MM.1S (cell line): Measurements from ENCODE around the gene PGRMC2.
"Not testable (repeated sequence)": the region's sequence is repeated elsewhere in the genome, so short reads cannot be mapped to it uniquely, and the experiment has no call there.

Source experiments
- CTCF ChIP-seq: fragments of 300-600 bp; sonication (generic); IDR thresholded peaks from 2 replicates; pipeline ENCODE4 v1.5.1; 2016; ENCODE audit warnings: antibody characterized with exemption, low read length, mixed read lengths
- EZH2 ChIP-seq: fragments of 300-600 bp; sonication (generic); optimal IDR thresholded peaks from 2 replicates; pipeline ENCODE3; 2017; ENCODE audit warnings: low read depth, mild to moderate bottlenecking, antibody characterized with exemption, low read length, mixed read lengths

GRCh38 chr4:128267171-128267570, 20.4 kb downstream of the PGRMC2 start:
- TF ChIP-seq CTCF, EZH2: not testable (repeated sequence)
